Activated CD4-positive, alpha-beta memory T cell treated with anti-CD3 and anti-CD28 coated beads, Interleukin-2, amount 10 ng/mL, durations not matched to agents 7 days and 5 days (primary cell): Measurements from ENCODE around the gene PLAAT3. TPM values are rescaled to one million over a fixed set of nuclear protein-coding genes. Genes with fewer than 3 reads are reported as not detected.
A peak's percentile ranks its signal among the peaks of the same experiment; 100 is the strongest.
"Not testable (repeated sequence)": the region's sequence is repeated elsewhere in the genome, so short reads cannot be mapped to it uniquely, and the experiment has no call there.

Experiments used
- CTCF ChIA-PET: fragments of 350-600 bp; sonication (Branson Sonifier 250); formaldehyde crosslinking; loops from one replicate; lab custom pipeline; 2021; ENCODE audit warnings: antibody characterized with exemption, inconsistent platforms; lab: Charles Lee
- POLR2A ChIA-PET: fragments of 350-600 bp; sonication (Branson Sonifier 250); formaldehyde crosslinking; loops from one replicate; lab custom pipeline; 2021; ENCODE audit warnings: antibody characterized with exemption; lab: Charles Lee
- DNase-seq: peaks from one replicate; pipeline ENCODE4 v3.0.0-alpha.2; 2020
- H3K27ac Mint-ChIP-seq: one replicate; pipeline ENCODE4 v1.8.0; 2021; ENCODE audit warnings: mild to moderate bottlenecking, mixed read lengths
- H3K27me3 Mint-ChIP-seq: one replicate; pipeline ENCODE4 v1.8.0; 2021; ENCODE audit warnings: mixed read lengths
- H3K36me3 Mint-ChIP-seq: one replicate; pipeline ENCODE4 v1.8.0; 2021; ENCODE audit warnings: low read depth, mixed read lengths
- H3K4me1 Mint-ChIP-seq: one replicate; pipeline ENCODE4 v1.8.0; 2021; ENCODE audit warnings: mixed read lengths
- H3K4me3 Mint-ChIP-seq: one replicate; pipeline ENCODE4 v1.8.0; 2021; ENCODE audit warnings: mild to moderate bottlenecking, mixed read lengths
- H3K9me3 Mint-ChIP-seq: one replicate; pipeline ENCODE4 v1.8.0; 2021; ENCODE audit warnings: mixed read lengths
- total RNA-seq, 2 experiments: library from RNA; stranded (reverse); gene quantifications; one replicate each; pipeline ENCODE4 v1.2.3, GENCODE V29; 2021

PLAAT3 gene
- total RNA-seq: 10 to 100 TPM; 13.1 to 14.9 TPM

GRCh38 chr11:63614136-63614671, at the start of gene PLAAT3:
TSS of gene PLAAT3 (minus strand) at chr11:63614433. CDS start at chr11:63614014, 419 bp downstream.
- peak; percentile 44 for DNase-seq
- Mint-ChIP-seq H3K4me3 (peak within 1 kb of the TSS; percentile 78), H3K9me3 (no peaks in the 10 kb centered on the region), H3K4me1 (peaks cover 24% of the 10 kb centered on the region), H3K27me3 (peaks cover 5% of the 10 kb centered on the region), H3K36me3 (no peaks in the 10 kb centered on the region), H3K27ac (no peak within 1 kb of the TSS)
- ChIA-PET CTCF (no interaction called here), POLR2A (interaction anchor here (1.1 to 1.4 kb wide), 2 partner anchors 77 to 123 kb away, joined by 3 to 6 read pairs; partner anchors contain the start of genes PLAAT4 and PLAAT5)

GRCh38 chr11:63663809-63664208, 49.6 kb upstream of the PLAAT3 start:
- no peak for DNase-seq
- Mint-ChIP-seq H3K27ac (no peak overlapping the region), H3K4me1 (peaks cover 22% of the 10 kb centered on the region), H3K4me3 (no peak overlapping the region), H3K9me3 (no peaks in the 10 kb centered on the region), H3K36me3 (peaks cover 6% of the 10 kb centered on the region), H3K27me3 (no peaks in the 10 kb centered on the region)
- ChIA-PET POLR2A (no interaction called here), CTCF (interaction anchor here (2.4 kb wide), 1 partner anchor 74 kb away, joined by 5 read pairs; no protein-coding TSS in a partner anchor)

- CTCF ChIA-PET: no interaction called here
- POLR2A ChIA-PET: interaction anchor here (1.2 to 2.3 kb wide), 3 partner anchors 9 to 21 kb away, joined by 4 to 11 read pairs (median 8); partner anchors contain the start of genes ATL3 and RTN3
- Mint-ChIP-seq H3K27me3 (no peaks in the 10 kb centered on the region), H3K36me3 (peaks cover 14% of the 10 kb centered on the region), H3K27ac (no peak overlapping the region), H3K4me3 (no peak overlapping the region), H3K9me3 (no peaks in the 10 kb centered on the region), H3K4me1 (peaks cover 10% of the 10 kb centered on the region)
- DNase-seq: no peak
Measured at GRCh38 chr11:63660972-63661371, 46.7 kb upstream of the PLAAT3 start.

GRCh38 chr11:63652671-63653070, 38.4 kb upstream of the PLAAT3 start:
- ChIA-PET CTCF (interaction anchor here (1.8 kb wide), 1 partner anchor 13 kb away, joined by 8 read pairs; no protein-coding TSS in a partner anchor), POLR2A (interaction anchor here (1.1 kb wide), 1 partner anchor 8 kb away, joined by 4 read pairs; no protein-coding TSS in a partner anchor)
- H3K36me3 Mint-ChIP-seq: peaks cover 41% of the 10 kb centered on the region
- DNase-seq: no peak
- H3K27ac Mint-ChIP-seq: peak overlapping the region; percentile 61
- H3K4me1 Mint-ChIP-seq: peaks cover 14% of the 10 kb centered on the region
- H3K9me3 Mint-ChIP-seq: no peaks in the 10 kb centered on the region
- H3K27me3 Mint-ChIP-seq: no peaks in the 10 kb centered on the region
- no peak overlapping the region for H3K4me3 Mint-ChIP-seq

- ChIA-PET POLR2A (no interaction called here), CTCF (interaction anchor here (1.0 to 2.3 kb wide), 4 partner anchors 7 to 164 kb away, joined by 3 to 7 read pairs (median 4); partner anchors contain the start of gene RTN3)
- Mint-ChIP-seq H3K27me3 (no peaks in the 10 kb centered on the region), H3K36me3 (peaks cover 51% of the 10 kb centered on the region), H3K27ac (no peak overlapping the region), H3K9me3 (no peaks in the 10 kb centered on the region), H3K4me3 (no peak overlapping the region), H3K4me1 (peaks cover 5% of the 10 kb centered on the region)
- no peak for DNase-seq
Measured at GRCh38 chr11:63643205-63643604, 29.0 kb upstream of the PLAAT3 start.

- Mint-ChIP-seq H3K27me3 (no peaks in the 10 kb centered on the region), H3K9me3 (no peaks in the 10 kb centered on the region), H3K4me3 (no peak overlapping the region), H3K27ac (no peak overlapping the region), H3K36me3 (peaks cover 46% of the 10 kb centered on the region), H3K4me1 (peaks cover 9% of the 10 kb centered on the region)
- CTCF ChIA-PET: interaction anchor here (2.0 kb wide), 1 partner anchor 97 kb away, joined by 6 read pairs; no protein-coding TSS in a partner anchor
- no peak for DNase-seq
- POLR2A ChIA-PET: no interaction called here
Measured at GRCh38 chr11:63641727-63642126, 27.5 kb upstream of the PLAAT3 start.

GRCh38 chr11:63639199-63639832, 25.1 kb upstream of the PLAAT3 start:
- CTCF ChIA-PET: interaction anchor here (0.7 to 6.1 kb wide), 16 partner anchors 10 to 306 kb away, joined by 3 to 101 read pairs (median 5); partner anchors contain the start of genes ATL3, PLAAT4 and RTN3
- no peak for DNase-seq
- Mint-ChIP-seq H3K9me3 (no peaks in the 10 kb centered on the region), H3K27me3 (no peaks in the 10 kb centered on the region), H3K36me3 (peaks cover 48% of the 10 kb centered on the region), H3K4me3 (no peak overlapping the region), H3K27ac (no peak overlapping the region), H3K4me1 (peaks cover 9% of the 10 kb centered on the region)
- POLR2A ChIA-PET: interaction anchor here (1.0 kb wide), 1 partner anchor 10 kb away, joined by 3 read pairs; no protein-coding TSS in a partner anchor

- H3K27me3 Mint-ChIP-seq, H3K4me3 Mint-ChIP-seq, H3K4me1 Mint-ChIP-seq, DNase-seq, H3K27ac Mint-ChIP-seq, H3K9me3 Mint-ChIP-seq: not testable (repeated sequence)
- ChIA-PET CTCF (interaction anchor here (0.7 to 6.1 kb wide), 19 partner anchors 9 to 307 kb away, joined by 3 to 101 read pairs (median 4); partner anchors contain the start of genes ATL3, PLAAT4 and RTN3), POLR2A (interaction anchor here (1.0 to 1.6 kb wide), 2 partner anchors 9 to 159 kb away, joined by 3 to 4 read pairs; no protein-coding TSS in a partner anchor)
- H3K36me3 Mint-ChIP-seq: peaks cover 43% of the 10 kb centered on the region
Measured at GRCh38 chr11:63638436-63638835, 24.2 kb upstream of the PLAAT3 start.

GRCh38 chr11:63635762-63636465, 21.7 kb upstream of the PLAAT3 start:
- DNase-seq: peak; percentile 72
- Mint-ChIP-seq H3K27me3 (no peaks in the 10 kb centered on the region), H3K4me3 (no peak overlapping the region), H3K36me3 (peaks cover 40% of the 10 kb centered on the region), H3K4me1 (peaks cover 17% of the 10 kb centered on the region), H3K9me3 (no peaks in the 10 kb centered on the region), H3K27ac (no peak overlapping the region)
- POLR2A ChIA-PET: interaction anchor here (0.7 to 1.2 kb wide), 3 partner anchors 46 to 157 kb away, joined by 3 to 8 read pairs (median 3); partner anchors contain the start of genes PLAAT4 and RTN3
- CTCF ChIA-PET: interaction anchor here (0.7 to 6.1 kb wide), 7 partner anchors 8 to 157 kb away, joined by 3 to 101 read pairs (median 3); partner anchors contain the start of gene PLAAT4

- H3K36me3 Mint-ChIP-seq: peaks cover 42% of the 10 kb centered on the region
- POLR2A ChIA-PET: interaction anchor here (1.2 to 1.8 kb wide), 3 partner anchors 9 to 152 kb away, joined by 3 to 9 read pairs (median 4); partner anchors contain the start of gene PLAAT4
Measured at GRCh38 chr11:63629426-63629825, 15.2 kb upstream of the PLAAT3 start.

GRCh38 chr11:63623513-63624140, 9.4 kb upstream of the PLAAT3 start:
- Mint-ChIP-seq H3K36me3 (peaks cover 3% of the 10 kb centered on the region), H3K9me3 (no peaks in the 10 kb centered on the region), H3K4me1 (peaks cover 6% of the 10 kb centered on the region), H3K27me3 (no peaks in the 10 kb centered on the region), H3K27ac (no peak overlapping the region), H3K4me3 (no peak overlapping the region)
- ChIA-PET CTCF (interaction anchor here (1.3 kb wide), 1 partner anchor 46 kb away, joined by 4 read pairs; no protein-coding TSS in a partner anchor), POLR2A (interaction anchor here (1.3 kb wide), 1 partner anchor 87 kb away, joined by 4 read pairs; the partner anchor contains the start of gene PLAAT4)
- DNase-seq: no peak

More at GRCh38 chr11:63629426-63629825, 15.2 kb upstream of the PLAAT3 start:
- Mint-ChIP-seq H3K4me3 (no peak overlapping the region), H3K27me3 (no peaks in the 10 kb centered on the region), H3K4me1 (peaks cover 14% of the 10 kb centered on the region), H3K27ac (no peak overlapping the region), H3K9me3 (no peaks in the 10 kb centered on the region)
- DNase-seq: no peak
- CTCF ChIA-PET: interaction anchor here (0.8 to 3.0 kb wide), 2 partner anchors 10 to 149 kb away, joined by 9 to 10 read pairs; no protein-coding TSS in a partner anchor
